Measurements from ENCODE around the gene FHOD3.

- TF ChIP-seq CTCF (IDR thresholded peaks at IDR 0.05) (no peak), POLR2A (IDR thresholded peaks at IDR 0.05) (no peak)
Measured at GRCh38 chr18:36601316-36601715, 303.8 kb downstream of the FHOD3 start.
